BE2C (cell line): ENCODE measurements around the gene PIP5K1B.

Experiments used
- DNase-seq: peaks from one replicate; pipeline ENCODE4 v3.0.0-alpha.2; 2020
- H3K27me3 ChIP-seq: fragments of 250-450 bp; sonication (Bioruptor Pico); 2 replicates; pipeline ENCODE4 v1.5.1; 2020; ENCODE audit warnings: mild to moderate bottlenecking
- H3K36me3 ChIP-seq: fragments of 250-450 bp; sonication (Bioruptor Pico); 2 replicates; pipeline ENCODE4 v1.5.1; 2020; ENCODE audit warnings: mild to moderate bottlenecking
- H3K4me1 ChIP-seq: fragments of 250-450 bp; sonication (Bioruptor Pico); 2 replicates; pipeline ENCODE4 v1.5.1; 2020
- H3K4me3 ChIP-seq: 2 replicates; pipeline ENCODE4 v1.5.1; 2011; ENCODE audit warnings: low read depth, low read length
- H3K9me3 ChIP-seq: fragments of 250-450 bp; sonication (Bioruptor Pico); 2 replicates; pipeline ENCODE4 v1.5.1; 2020
- CTCF ChIP-seq: IDR thresholded peaks from 2 replicates; pipeline ENCODE4 v1.5.1; 2012; ENCODE audit warnings: mild to moderate bottlenecking, low read depth, low read length

Gene PIP5K1B

DNA sequence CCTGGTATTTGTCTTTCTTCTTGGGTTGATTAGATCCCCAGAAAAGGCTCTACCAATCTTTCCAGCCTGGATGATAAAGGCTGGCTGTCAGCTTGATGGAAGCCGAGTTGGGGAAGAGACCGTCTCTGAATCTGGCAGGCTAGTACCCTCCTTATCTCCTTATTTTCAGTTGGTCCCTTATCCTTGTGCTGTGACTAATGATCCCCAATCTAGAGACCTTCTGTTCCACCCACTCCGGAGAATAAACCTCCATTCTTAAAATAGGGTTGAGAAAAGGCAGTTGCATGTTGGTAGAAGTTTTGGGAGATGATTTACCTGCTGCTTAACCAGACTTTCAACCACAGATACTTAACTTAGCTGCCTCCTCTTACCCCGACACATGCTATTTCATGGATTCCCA is 256.5 kb downstream of the PIP5K1B start:
- H3K36me3 ChIP-seq, result no peaks in the 10 kb centered on the region
- no peak for DNase-seq
- H3K4me1 ChIP-seq, result no peaks in the 10 kb centered on the region
- peaks cover 27% of the 10 kb centered on the region for H3K27me3 ChIP-seq
- TF ChIP-seq CTCF, result no peak
- no peaks in the 10 kb centered on the region for H3K9me3 ChIP-seq
- no peak overlapping the region for H3K4me3 ChIP-seq

GRCh38 chr9:68963416-68963815 is 258.4 kb downstream of the PIP5K1B start:
- no peak for TF ChIP-seq CTCF
- DNase-seq, result no peak
- Histone ChIP-seq H3K4me3 (no peak overlapping the region), H3K36me3 (no peaks in the 10 kb centered on the region), H3K27me3 (peaks cover 27% of the 10 kb centered on the region), H3K9me3 (no peaks in the 10 kb centered on the region), H3K4me1 (no peaks in the 10 kb centered on the region)

GRCh38 chr9:68964102-68964541 is 259.1 kb downstream of the PIP5K1B start:
- no peak overlapping the region for H3K4me3 ChIP-seq
- no peaks in the 10 kb centered on the region for H3K36me3 ChIP-seq
- no peaks in the 10 kb centered on the region for H3K9me3 ChIP-seq
- peaks cover 27% of the 10 kb centered on the region for H3K27me3 ChIP-seq
- no peak for TF ChIP-seq CTCF
- H3K4me1 ChIP-seq, result no peaks in the 10 kb centered on the region
- no peak for DNase-seq

DNA sequence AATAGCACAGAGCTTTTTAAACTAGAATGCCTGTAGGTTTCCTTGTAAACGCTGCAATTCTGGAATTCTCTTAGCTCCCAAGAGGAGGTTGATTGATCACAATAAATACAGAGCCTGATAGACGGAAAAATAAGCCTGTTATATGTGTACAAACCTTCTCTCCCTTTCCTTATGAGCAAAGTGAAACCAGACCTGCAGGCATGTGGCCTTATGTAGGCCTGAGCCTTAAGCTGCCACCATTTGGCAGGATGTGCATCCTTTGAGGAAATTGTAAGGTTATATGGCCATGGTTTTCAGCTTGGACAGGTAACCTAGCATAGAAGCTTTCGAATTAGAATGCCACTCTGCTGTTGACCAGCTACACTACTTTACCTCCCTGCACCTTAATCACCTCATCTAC is 259.7 kb downstream of the PIP5K1B start:
- no peak for TF ChIP-seq CTCF
- no peaks in the 10 kb centered on the region for H3K36me3 ChIP-seq
- no peaks in the 10 kb centered on the region for H3K9me3 ChIP-seq
- H3K27me3 ChIP-seq, result peaks cover 27% of the 10 kb centered on the region
- no peak overlapping the region for H3K4me3 ChIP-seq
- no peak for DNase-seq
- no peaks in the 10 kb centered on the region for H3K4me1 ChIP-seq

DNA sequence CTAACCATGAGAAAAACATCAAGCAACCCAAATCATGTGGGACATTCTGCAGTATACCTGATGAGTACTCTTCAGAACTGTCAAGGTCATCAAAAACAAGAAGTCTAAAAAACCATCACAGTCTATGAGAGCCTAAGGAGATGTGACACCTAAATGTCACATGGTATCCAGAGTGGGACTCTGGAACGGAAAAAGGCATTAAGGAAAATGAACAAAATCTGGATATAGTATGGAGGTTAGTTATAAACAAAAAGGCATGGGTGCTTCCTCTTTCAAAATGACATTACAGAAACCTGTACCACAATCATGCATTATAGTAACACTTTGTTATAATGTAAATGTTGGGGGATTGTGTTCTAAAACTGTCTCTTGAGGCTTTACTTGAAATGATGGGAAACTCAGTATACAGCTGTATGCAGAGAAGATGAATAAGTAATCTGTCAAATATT is 261.5 kb downstream of the PIP5K1B start:
- H3K9me3 ChIP-seq, result no peaks in the 10 kb centered on the region
- no peaks in the 10 kb centered on the region for H3K4me1 ChIP-seq
- DNase-seq, result no peak
- H3K27me3 ChIP-seq, result peaks cover 17% of the 10 kb centered on the region
- H3K36me3 ChIP-seq, result no peaks in the 10 kb centered on the region
- H3K4me3 ChIP-seq, result no peak overlapping the region
- no peak for TF ChIP-seq CTCF

DNA sequence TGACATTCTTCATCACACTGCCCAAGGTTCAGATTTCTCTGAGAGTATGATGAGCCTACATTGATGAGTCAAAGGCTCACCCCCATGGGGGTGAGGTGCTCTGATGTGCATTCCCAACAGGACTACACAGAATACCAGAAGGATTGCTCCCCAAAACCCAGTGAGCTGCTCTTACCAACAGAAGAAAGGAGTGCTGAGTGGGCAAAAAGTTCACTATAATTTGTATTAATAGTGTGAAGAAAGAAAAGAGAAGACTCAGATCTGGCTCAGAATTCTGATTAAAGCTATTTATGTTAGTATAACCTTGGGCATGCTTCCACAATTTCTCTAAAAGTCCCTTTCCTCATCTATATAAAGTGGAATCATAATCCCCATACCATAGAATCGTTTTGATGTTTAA is 262.8 kb downstream of the PIP5K1B start:
- DNase-seq, result no peak
- Histone ChIP-seq H3K4me3 (no peak overlapping the region), H3K4me1 (no peaks in the 10 kb centered on the region), H3K36me3 (no peaks in the 10 kb centered on the region), H3K27me3 (peaks cover 4% of the 10 kb centered on the region), H3K9me3 (no peaks in the 10 kb centered on the region)
- no peak for TF ChIP-seq CTCF
